Peyer's patch (tissue), 4 donors: ENCODE measurements around the gene BRINP1. TPM values are rescaled to one million over a fixed set of nuclear protein-coding genes. Genes with fewer than 3 reads are reported as not detected.
"Not testable (repeated sequence)": the region's sequence is repeated elsewhere in the genome, so short reads cannot be mapped to it uniquely, and the experiment has no call there.

Experiments used
- DNase-seq, 3 donors: peaks; one replicate each; pipeline ENCODE4 v3.0.0-alpha.2; 2017 to 2019
- H3K27ac ChIP-seq, 4 donors: fragments of 200-600 bp; sonication (generic); one replicate each; pipeline ENCODE4 v1.5.1; 2016 to 2019
- H3K27me3 ChIP-seq, 2 donors: fragments of 200-600 bp; sonication (generic); one replicate each; pipeline ENCODE4 v1.5.1; 2019
- H3K36me3 ChIP-seq, 3 donors: fragments of 200-600 bp; sonication (generic); one replicate each; pipeline ENCODE4 v1.5.1; 2016 to 2019
- H3K4me1 ChIP-seq, 4 donors: fragments of 200-600 bp; sonication (generic); one replicate each; pipeline ENCODE4 v1.5.1; 2016 to 2019
- H3K4me3 ChIP-seq, 4 donors: fragments of 200-600 bp; sonication (generic); 1 replicate in 3 of 4; 2 replicates in 1 of 4; pipeline ENCODE4 v1.5.1; 2016 to 2019; ENCODE audit warnings: mild to moderate bottlenecking in 1 of 4
- H3K9me3 ChIP-seq, 4 donors: fragments of 200-600 bp; sonication (generic); one replicate each; pipeline ENCODE4 v1.5.1; 2016 to 2019; ENCODE audit warnings: mild to moderate bottlenecking in 1 of 4
- CTCF ChIP-seq, 6 experiments: fragments of 450-650 bp in 4 of 6; fragments of 200-600 bp in 2 of 6; sonication (generic) in 1 of 6; IDR thresholded peaks; one replicate each; pipeline ENCODE4 v1.5.1; 2017 to 2019; ENCODE audit warnings: antibody characterized with exemption in 6 of 6, mild to moderate bottlenecking in 3 of 6, moderate library complexity in 1 of 6
- POLR2A ChIP-seq, 2 donors: fragments of 450-650 bp; IDR thresholded peaks; one replicate each; pipeline ENCODE4 v1.5.1; 2017; ENCODE audit warnings: antibody characterized with exemption in 2 of 2, mild to moderate bottlenecking in 2 of 2, moderate library complexity in 2 of 2
- total RNA-seq, 4 donors: library from RNA; depleted of rRNA; stranded (reverse); fragments of >200 nt; gene quantifications; one replicate each; pipeline ENCODE4 v1.1.0, GENCODE V29; 2016

BRINP1 gene
- total RNA-seq, 4 donors from 2014 or later = 0.47 TPM; not detected in 3

GRCh38 chr9:119177196-119177595 lies 192.0 kb downstream of the BRINP1 start:
- H3K36me3 ChIP-seq = no peaks in the 10 kb centered on the region
- H3K4me1 ChIP-seq = no peaks in the 10 kb centered on the region
- no peak for DNase-seq
- no peaks in the 10 kb centered on the region for H3K9me3 ChIP-seq
- no peaks in the 10 kb centered on the region for H3K27me3 ChIP-seq
- no peak overlapping the region for H3K4me3 ChIP-seq
- no peak overlapping the region for H3K27ac ChIP-seq
- TF ChIP-seq POLR2A (IDR thresholded peaks at IDR 0.05) = no peak
- TF ChIP-seq CTCF (IDR thresholded peaks at IDR 0.05) = no peak

DNA sequence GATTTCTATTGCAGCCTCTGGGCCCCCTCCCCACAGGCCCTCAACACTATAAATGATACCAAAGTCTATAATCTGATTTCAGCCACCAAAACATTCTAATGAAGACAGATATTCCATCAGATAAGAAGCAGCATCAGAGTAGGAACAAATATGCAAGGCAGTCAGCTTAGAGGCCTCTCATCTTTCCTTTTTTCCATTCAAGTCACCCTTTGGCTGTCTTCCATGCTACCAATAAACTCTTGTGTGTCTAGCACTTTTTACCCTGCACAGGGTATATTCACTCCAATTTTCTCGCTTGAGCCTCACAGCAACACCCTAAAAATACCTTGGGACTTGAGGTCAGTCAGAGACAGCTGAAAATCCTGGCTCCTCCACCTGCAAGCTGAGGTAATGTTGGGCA lies 193.7 kb downstream of the BRINP1 start:
- H3K27ac ChIP-seq = no peak overlapping the region
- H3K27me3 ChIP-seq = no peaks in the 10 kb centered on the region
- no peaks in the 10 kb centered on the region for H3K9me3 ChIP-seq
- DNase-seq = no peak
- no peaks in the 10 kb centered on the region for H3K36me3 ChIP-seq
- no peaks in the 10 kb centered on the region for H3K4me1 ChIP-seq
- H3K4me3 ChIP-seq = no peak overlapping the region
- no peak for TF ChIP-seq POLR2A (IDR thresholded peaks at IDR 0.05)

GRCh38 chr9:119169222-119169621 lies 200.0 kb downstream of the BRINP1 start:
- not testable (repeated sequence) for H3K9me3 ChIP-seq, DNase-seq, H3K4me3 ChIP-seq, H3K27me3 ChIP-seq, H3K36me3 ChIP-seq, H3K4me1 ChIP-seq, H3K27ac ChIP-seq

DNA sequence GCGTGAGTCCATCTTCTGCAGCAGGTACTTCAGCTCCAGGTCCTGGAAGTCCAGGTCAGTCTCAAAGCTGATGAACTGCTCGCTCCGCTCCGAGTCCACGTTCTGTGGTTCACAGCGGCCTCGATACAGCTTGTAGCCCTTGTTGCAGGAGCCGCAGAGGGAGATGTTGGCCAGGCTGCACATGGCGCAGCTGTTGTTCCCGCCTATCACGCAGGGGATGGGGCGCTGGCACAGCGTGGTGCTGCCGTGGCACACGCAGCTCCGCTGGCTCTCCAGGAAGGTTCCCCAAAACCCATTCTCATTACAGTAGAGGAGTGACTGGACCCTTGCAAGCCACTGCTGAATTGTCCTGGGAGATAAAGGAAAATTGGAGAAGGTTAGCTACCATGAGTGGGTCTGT lies 201.4 kb downstream of the BRINP1 start:
- no peaks in the 10 kb centered on the region for H3K27me3 ChIP-seq
- no peaks in the 10 kb centered on the region for H3K4me1 ChIP-seq
- no peak overlapping the region for H3K27ac ChIP-seq
- no peaks in the 10 kb centered on the region for H3K9me3 ChIP-seq
- no peaks in the 10 kb centered on the region for H3K36me3 ChIP-seq
- no peak for DNase-seq
- no peak overlapping the region for H3K4me3 ChIP-seq
- TF ChIP-seq POLR2A (IDR thresholded peaks at IDR 0.05) (no peak), CTCF (IDR thresholded peaks at IDR 0.05) (no peak)

- DNase-seq = no peak
- Histone ChIP-seq H3K27ac (no peak overlapping the region), H3K9me3 (no peaks in the 10 kb centered on the region), H3K4me3 (no peak overlapping the region), H3K36me3 (no peaks in the 10 kb centered on the region), H3K4me1 (no peaks in the 10 kb centered on the region), H3K27me3 (no peaks in the 10 kb centered on the region)
- TF ChIP-seq POLR2A (IDR thresholded peaks at IDR 0.05) (no peak), CTCF (IDR thresholded peaks at IDR 0.05) (no peak)
Observed at GRCh38 chr9:119167267-119167666, 202.0 kb downstream of the BRINP1 start.

DNA sequence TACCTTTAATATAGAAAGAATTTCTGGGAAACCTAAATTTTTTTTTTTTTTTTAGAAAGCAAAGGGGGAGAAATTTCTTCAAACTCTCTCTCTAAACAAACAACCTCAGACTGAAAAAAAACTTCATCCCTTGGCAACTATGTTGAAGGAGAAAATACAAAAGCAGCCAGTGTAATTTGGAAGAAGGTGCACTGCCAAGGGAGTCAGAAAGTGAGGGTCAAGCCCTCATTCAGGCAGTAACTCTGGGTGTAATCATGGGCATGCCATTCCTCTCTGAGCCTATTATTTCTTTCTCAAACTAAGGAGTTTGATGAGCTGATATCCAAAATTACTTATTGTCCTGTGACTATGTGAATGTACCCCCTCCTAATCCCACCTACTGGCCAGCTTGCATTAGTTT lies 203.1 kb downstream of the BRINP1 start:
- Histone ChIP-seq H3K27ac (no peak overlapping the region), H3K27me3 (no peaks in the 10 kb centered on the region), H3K36me3 (no peaks in the 10 kb centered on the region), H3K4me1 (no peaks in the 10 kb centered on the region), H3K4me3 (no peak overlapping the region), H3K9me3 (no peaks in the 10 kb centered on the region)
- no peak for DNase-seq
- TF ChIP-seq POLR2A (IDR thresholded peaks at IDR 0.05) (no peak), CTCF (IDR thresholded peaks at IDR 0.05) (no peak)

DNA sequence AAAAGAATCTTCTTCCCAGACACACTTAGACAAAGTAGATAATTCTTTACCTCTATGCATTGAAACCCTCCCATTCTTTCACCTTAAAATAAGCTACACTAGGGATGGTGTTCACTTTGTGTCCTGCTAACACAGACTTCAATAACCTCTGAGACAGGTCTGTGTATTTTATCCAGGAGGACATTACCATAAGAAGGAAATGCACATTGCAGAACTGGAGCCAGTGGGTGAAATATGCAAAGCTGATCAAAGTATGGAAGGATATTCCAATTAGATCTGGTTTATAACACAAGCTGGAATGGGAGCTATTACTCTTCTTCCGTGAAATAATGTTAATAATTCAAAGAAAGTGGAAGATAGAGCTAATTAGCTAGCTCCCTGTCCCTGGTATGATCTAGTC lies 204.1 kb downstream of the BRINP1 start:
- H3K4me1 ChIP-seq = no peaks in the 10 kb centered on the region
- DNase-seq = no peak
- TF ChIP-seq CTCF (IDR thresholded peaks at IDR 0.05) = no peak
- no peak for TF ChIP-seq POLR2A (IDR thresholded peaks at IDR 0.05)
- H3K36me3 ChIP-seq = no peaks in the 10 kb centered on the region
- H3K27ac ChIP-seq = no peak overlapping the region
- H3K4me3 ChIP-seq = no peak overlapping the region
- no peaks in the 10 kb centered on the region for H3K27me3 ChIP-seq
- no peaks in the 10 kb centered on the region for H3K9me3 ChIP-seq
